GM19239 (cell line): ENCODE measurements around the gene CXCR5.
"Not testable (repeated sequence)": the region's sequence is repeated elsewhere in the genome, so short reads cannot be mapped to it uniquely, and the experiment has no call there.

Source experiments
- DNase-seq: peaks from one replicate; pipeline ENCODE4 v3.0.0; 2011; ENCODE audit warnings: low spot score; ENCODE audit not compliant: insufficient read length
- FAIRE-seq: peaks from 2 replicates; lab custom pipeline; 2011; peaks lifted over from hg19 to GRCh38; lab: Jason Lieb, UNC

CXCR5 gene

GRCh38 chr11:118883368-118884071 lies at the start of gene CXCR5:
Gene CXCR5, plus strand, starts transcription at chr11:118883892. Its CDS starts 50 bp downstream, at chr11:118883942.
- no peak for FAIRE-seq

GRCh38 chr11:118834427-118835028 lies 49.2 kb upstream of the CXCR5 start:
- DNase-seq: no peak
- no peak for FAIRE-seq

More at GRCh38 chr11:118883368-118884071, at the start of gene CXCR5:
- no peak for DNase-seq

GRCh38 chr11:118837868-118838267 lies 45.8 kb upstream of the CXCR5 start:
- DNase-seq: no peak
- FAIRE-seq: no peak

GRCh38 chr11:118838905-118839553 lies 44.7 kb upstream of the CXCR5 start:
- DNase-seq: no peak

GRCh38 chr11:118841469-118842242 lies 42.0 kb upstream of the CXCR5 start:
- DNase-seq (no peak), FAIRE-seq (peak; percentile 82)

More at GRCh38 chr11:118838905-118839553, 44.7 kb upstream of the CXCR5 start:
- peak; percentile 83 for FAIRE-seq

GRCh38 chr11:118842369-118842768 lies 41.3 kb upstream of the CXCR5 start:
- no peak for DNase-seq

GRCh38 chr11:118842843-118843242 lies 40.8 kb upstream of the CXCR5 start:
- FAIRE-seq, DNase-seq: not testable (repeated sequence)

More at GRCh38 chr11:118842369-118842768, 41.3 kb upstream of the CXCR5 start:
- FAIRE-seq: no peak

- FAIRE-seq: no peak
These were observed 40.1 kb upstream of the CXCR5 start for GRCh38 chr11:118843565-118843964.

GRCh38 chr11:118845369-118845768 lies 38.3 kb upstream of the CXCR5 start:
- FAIRE-seq: no peak
- no peak for DNase-seq

More at GRCh38 chr11:118843565-118843964, 40.1 kb upstream of the CXCR5 start:
- no peak for DNase-seq

- no peak for FAIRE-seq
These were observed 37.3 kb upstream of the CXCR5 start for GRCh38 chr11:118846181-118846935.

GRCh38 chr11:118849825-118850224 lies 33.9 kb upstream of the CXCR5 start:
- DNase-seq (no peak), FAIRE-seq (no peak)

More at GRCh38 chr11:118846181-118846935, 37.3 kb upstream of the CXCR5 start:
- no peak for DNase-seq

GRCh38 chr11:118851970-118852369 lies 31.7 kb upstream of the CXCR5 start:
- FAIRE-seq (peak; percentile 91), DNase-seq (peak; percentile 46)

- no peak for FAIRE-seq
- DNase-seq: no peak
These were observed 30.0 kb upstream of the CXCR5 start for GRCh38 chr11:118853678-118854077.

- FAIRE-seq (no peak), DNase-seq (no peak)
These were observed 27.4 kb upstream of the CXCR5 start for GRCh38 chr11:118856314-118856713.

- DNase-seq (no peak), FAIRE-seq (no peak)
These were observed 26.3 kb upstream of the CXCR5 start for GRCh38 chr11:118857385-118857784.

- DNase-seq: no peak
- no peak for FAIRE-seq
These were observed 23.7 kb upstream of the CXCR5 start for GRCh38 chr11:118859973-118860372.

GRCh38 chr11:118868659-118869058 lies 15.0 kb upstream of the CXCR5 start:
- DNase-seq (no peak), FAIRE-seq (no peak)

GRCh38 chr11:118870396-118871343 lies 13.0 kb upstream of the CXCR5 start:
- FAIRE-seq: peak; percentile 81
- DNase-seq: no peak
